ENCODE data around the gene TSR2.
A peak's percentile ranks its signal among the peaks of the same experiment; 100 is the strongest.

Gene TSR2, protein sequence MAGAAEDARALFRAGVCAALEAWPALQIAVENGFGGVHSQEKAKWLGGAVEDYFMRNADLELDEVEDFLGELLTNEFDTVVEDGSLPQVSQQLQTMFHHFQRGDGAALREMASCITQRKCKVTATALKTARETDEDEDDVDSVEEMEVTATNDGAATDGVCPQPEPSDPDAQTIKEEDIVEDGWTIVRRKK

DNA sequence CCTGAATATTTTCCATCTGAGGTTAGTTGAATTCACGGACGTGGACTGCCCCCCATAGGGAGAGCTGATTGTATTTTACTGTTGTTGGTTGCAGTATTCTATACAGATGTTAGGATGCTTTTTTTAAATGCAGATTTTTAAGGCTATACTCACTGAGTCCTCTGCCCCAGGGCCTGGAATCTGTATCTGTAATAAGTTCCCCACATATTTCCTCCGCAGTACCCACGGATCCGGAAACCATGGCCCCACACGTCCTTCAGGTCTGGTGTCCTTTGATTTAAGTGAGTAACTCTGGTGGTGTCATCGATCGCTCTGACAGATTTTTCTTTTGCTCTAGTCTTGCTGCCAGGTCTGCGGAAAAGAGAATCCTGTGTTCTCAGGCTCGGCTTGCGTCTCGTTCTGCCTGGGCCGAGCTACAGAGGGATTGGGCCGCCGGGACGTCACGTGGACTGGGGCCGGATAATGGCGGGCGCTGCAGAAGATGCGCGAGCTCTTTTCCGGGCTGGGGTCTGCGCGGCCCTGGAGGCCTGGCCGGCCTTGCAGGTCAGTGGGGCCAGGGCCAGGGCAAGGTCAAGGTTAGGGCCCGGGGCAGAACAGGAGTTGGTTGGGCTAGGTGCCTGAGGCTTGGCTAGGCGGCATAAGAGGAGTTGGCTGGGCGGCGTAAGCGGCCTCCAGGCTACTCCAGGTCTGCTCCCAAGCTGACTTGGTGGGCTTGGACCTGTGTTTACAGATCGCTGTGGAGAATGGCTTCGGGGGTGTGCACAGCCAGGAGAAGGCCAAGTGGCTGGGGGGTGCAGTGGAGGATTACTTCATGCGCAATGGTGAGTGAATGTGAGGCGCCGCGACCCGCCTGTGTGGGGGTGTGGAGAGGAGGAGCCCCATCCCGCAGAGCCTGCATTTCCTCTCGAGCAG lies at the start of gene TSR2:
Gene TSR2, plus strand, starts transcription at position 445 of the 912 bp plus-strand sequence. Its CDS starts 18 bp downstream, at position 463.
- peak; percentile 91 for DNase-seq

DNA sequence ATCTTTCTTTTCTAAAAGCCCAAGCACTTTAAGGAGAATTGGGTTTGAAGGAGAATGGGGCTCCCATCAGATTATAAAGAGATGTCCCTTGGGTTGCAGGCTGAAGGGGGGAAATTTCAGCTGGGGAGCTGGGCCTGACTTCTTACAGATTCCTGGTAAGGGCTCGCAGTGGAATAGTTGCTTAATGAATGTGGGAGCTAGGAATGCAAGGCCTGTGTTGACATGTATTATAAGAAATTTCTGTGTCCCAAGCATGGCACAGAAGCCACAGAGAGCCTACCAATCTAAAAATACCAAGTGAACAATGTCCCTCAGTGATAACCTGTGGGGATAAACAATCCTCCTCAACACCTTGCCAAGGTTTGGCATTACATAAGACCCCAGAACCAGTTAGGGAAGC lies 43.1 kb upstream of the TSR2 start:
- no peak for DNase-seq

DNA sequence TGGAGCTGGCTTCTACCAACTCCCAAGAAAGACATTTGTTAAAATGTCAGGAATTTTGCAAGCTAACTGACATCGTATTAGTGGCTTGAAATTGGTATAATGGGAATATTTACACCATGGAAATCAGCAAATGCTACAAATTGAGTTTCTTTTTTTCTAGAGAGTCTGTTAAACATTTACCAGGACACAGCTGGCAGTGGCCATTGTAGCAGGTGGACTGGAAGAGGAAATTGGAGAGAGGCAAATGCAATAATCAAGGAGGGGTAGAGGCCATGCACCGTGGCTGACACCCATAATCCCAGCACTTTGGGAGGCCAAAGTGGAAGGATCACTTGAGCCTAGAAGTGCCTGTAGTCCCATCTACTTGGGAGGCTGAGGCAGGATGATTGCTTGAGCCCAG lies 32.9 kb upstream of the TSR2 start:
- no peak for DNase-seq

DNA sequence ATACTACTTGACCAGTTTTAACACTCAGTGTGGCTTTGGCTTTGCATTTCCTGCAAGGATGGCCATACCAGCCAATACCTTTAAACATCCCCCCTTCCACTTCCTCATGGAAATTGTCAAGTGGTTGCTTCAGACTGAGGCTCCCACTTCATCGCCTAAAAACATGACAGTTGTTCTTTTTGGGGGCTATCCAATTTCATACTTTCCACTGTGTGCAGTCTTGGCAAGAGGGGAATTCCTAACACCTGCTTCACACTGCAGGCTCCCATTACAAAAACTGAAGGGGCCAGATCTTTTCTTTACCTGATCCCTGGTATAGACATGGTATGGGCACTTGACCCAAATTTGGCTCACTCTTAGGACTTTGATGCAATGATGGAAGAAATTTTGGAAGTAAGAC lies 28.5 kb upstream of the TSR2 start:
- DNase-seq: no peak

DNA sequence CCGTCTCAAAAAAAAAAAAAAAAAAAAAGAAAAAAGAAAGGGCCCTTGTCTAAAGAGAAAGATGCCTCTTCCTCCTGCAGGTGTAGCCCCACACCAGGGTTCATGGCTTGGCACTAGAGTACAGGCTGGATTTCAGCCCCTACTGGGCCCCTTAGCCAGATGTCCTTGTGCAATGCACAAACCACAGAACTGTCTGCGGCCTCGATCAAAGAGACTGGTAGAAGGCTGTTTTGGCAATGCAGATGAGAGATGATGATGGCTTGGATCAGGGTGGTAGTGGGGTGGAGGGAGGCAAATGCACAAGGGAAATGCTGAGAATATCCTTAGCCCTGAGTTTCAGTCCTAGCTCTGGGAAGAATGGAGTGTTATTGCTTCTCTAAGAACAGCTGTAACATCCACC lies 26.5 kb upstream of the TSR2 start:
- peak; percentile 24 for DNase-seq

DNA sequence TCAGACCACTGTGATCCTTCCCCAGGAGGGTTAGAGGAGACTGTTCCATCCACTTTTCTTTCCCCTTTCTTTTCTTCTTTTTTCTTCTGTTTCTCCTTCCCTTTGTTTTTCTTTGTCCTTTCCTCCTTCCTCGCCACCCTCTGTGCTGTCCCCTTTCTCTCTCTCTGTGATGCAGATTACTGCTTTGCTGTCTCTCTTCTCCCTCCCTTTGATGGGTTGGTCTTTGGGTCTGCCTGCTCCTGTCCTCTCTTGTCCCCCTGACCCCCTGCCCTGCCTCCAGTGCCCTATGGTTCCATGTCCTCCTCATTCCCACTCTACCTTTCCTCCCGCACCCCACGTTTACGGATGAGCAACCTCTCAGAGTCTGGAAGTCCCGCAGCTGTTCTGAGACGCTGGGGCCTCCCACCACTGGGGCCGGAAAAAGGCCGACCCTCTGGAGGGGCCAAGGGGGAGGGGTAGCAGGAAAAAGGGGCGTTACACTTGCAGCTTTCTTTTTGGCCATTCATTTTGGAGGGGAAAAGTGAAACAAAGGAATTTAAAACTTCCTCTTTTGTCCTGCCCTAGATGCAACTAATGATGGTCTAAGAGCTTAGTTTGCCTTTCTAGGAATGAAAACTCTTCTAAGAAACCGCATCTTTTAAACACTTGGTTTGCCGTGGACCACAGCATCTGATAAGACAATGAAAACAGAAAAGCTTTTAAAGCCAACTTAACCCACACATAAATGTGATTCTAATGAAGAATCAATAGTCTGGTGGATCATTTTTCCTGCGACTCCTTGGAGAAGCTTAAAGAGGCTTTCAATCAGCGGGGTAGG lies 24.5 kb upstream of the TSR2 start:
- no peak for DNase-seq

DNA sequence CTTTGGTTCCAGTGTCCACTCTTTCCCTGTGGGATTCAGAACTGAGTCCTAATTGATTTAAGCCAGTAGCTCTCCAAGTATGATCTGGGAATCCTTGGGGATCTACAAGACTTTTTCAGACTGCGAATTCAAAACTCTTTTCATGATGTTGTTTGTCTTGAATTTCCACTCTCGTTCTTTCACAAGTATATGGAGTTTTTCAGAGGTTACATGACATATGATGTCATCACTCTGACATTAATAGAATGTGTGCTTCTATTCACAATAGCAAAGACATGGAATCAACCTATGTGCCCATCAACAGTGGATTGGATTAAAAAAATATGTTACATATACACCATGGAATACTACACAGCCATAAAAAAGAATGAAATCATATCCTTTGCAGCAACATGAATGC lies 23.2 kb upstream of the TSR2 start:
- no peak for DNase-seq

DNA sequence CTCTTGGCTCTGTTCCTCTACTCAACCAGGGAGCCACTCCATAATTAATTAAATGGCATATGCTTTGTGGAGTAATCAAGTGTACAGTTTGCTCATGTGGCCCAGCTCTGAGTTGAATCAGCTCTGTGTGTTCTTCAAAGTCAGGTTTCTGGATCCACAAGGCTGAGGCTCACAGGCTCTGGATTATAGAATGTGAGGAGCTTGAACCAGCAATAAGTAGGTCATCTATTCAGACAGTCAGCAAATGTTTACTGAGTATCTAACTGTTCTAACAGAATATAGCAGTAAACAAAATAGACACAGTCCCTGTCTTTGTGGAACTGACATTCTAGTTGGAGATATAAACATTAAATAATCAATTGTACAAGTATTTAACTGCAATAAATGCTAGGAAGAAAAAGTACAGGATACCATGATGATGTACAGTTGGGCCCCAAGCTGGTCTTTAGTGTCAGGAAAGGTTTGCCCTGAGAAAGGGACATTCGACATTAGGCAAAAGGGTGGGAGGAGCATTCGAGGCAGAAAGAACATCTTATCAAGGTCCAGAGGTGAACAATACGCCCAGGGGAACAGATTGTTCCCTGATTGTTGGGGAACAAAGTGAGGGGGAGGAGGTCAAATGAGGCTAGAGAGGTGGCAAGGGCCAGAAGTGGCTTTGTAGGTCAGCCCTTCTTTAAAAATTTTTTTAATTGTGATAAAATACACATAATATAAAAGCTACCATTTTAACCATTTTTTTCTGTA lies 20.5 kb upstream of the TSR2 start:
- DNase-seq: no peak

DNA sequence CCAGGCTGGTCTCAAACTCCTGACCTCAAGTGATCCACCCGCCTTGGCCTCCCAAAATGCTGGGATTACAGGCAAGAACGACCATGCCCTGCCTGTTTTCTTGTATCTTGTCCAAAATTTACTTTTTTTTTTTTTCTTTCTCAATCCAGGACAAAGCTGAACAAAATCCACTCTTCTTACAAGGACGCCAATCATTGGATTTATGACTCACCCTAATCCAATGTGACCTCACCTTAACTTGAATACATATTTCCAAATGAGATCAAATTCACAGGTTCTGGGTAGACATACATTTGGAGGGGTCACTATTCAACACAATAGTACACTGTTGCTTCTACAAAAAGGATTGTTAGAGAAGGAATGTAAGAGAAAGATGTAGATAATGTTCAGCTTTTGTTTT lies 18.0 kb upstream of the TSR2 start:
- DNase-seq: no peak

DNA sequence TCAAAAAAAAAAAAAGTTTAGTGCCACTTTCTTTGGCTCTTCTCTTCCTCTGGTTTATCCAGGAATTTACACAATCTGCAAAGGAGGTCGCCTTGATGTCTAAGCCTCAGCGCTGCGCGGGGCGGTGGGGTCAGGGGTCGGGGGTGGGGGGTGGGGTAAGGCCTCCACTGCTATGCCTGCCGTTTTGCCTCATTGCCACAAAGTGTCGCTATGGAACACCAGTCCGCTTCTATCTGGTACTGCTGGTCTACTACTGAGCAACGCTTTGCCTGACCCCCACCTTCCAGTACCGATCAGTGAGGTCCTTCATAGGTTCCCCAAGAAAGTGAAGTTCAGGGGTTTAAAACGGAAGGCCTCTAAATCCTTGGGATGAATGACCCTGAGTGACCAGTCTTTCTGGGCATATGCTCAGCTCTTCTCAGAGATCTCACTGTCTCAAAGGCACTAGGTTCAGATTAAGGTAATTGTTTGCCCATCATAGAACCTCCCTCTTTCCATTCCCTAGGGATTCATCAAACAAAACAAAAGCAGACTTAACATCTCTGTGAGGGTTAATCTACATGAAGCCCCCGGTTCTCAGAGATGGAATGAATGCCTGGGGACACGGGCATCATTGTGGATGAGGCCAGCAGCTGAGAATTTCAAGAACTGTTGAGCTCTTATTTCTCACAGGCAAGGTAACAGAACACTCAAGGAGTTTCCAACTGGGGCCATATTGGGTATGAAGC lies 16.9 kb upstream of the TSR2 start:
- DNase-seq: no peak

DNA sequence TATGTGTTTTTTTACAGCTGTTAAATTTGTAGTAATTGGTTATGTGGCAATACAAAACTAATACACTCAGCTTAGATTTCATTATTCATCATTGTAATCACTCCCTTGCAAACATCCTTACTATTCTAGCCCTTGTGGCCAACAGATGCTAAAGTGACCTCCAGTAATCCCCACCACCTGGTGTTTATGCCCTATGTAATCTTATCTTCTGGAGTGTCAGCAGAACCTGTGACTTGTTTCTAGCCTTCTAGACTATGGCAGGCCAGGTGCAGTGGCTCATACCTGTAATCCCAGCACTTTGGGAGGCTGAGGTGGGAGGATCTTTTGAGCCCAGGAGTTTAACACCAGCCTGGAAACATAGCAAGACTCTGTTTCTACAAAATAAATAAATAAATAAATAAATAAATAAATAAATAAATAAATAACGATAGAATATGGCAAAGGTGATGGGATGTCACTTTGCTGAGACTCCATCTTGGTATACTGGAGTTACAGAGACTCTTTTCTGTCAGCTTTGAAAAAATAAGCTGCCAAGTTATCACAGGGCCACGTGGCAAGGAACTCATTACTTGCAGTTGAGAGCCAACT lies 12.3 kb upstream of the TSR2 start:
- DNase-seq: no peak

DNA sequence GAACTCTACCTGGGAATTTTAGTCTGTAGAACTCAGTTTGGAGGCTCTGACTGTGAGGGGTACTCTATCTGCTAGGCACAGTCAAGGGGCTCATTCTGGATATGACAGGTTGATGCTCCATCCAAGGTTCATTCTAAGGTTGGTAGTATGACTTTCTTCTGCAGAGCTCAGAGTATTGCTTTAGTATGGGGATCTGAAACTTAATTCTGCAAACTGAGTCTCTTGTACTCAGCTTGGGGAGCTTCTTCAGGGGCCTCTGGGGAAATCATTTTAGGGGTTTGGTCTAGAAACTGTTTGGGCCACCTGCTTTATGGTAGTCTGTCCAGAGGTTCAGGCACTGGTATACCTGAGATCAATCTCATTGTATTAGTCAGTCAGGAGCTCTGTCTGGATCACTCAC lies 9.7 kb upstream of the TSR2 start:
- DNase-seq: no peak

DNA sequence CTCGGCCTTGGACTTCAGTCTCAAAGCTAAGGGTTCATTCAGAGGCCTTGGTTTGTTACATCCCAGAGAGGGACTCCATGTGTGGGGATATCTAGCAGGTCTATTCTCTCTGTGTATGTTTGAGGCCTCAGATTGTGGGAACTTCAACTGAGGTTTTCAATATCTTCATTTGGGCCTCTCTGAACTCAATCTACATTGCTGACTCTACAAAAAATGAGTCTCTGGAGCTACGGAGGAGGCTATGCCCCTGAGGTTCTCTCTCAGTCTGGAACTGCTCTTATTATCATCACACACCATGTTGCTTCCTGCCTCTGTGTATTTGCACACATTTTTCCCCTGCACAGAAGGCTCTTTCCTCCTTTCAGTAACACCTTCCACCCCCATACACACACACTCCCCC lies 5.1 kb upstream of the TSR2 start:
- DNase-seq: no peak

DNA sequence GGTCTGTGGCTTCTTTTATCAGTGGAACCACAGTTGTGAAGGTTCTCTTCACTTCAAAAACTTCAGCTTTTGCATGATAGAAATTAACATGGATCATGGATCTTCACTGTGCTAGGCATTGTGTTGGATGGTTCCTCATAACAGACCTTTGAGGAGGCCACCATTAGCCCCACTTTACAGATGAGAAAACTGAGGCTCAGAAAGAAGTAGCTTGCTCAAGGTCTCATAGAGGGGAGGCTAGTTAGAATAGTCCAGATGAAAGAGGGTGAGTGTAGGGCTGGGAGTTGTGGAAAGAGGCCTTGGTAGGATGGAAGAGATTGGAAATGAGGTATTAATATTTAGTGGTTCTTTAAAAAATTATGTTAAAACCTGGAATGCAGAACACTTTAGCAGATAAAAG lies 2.6 kb downstream of the TSR2 start:
- no peak for DNase-seq

DNA sequence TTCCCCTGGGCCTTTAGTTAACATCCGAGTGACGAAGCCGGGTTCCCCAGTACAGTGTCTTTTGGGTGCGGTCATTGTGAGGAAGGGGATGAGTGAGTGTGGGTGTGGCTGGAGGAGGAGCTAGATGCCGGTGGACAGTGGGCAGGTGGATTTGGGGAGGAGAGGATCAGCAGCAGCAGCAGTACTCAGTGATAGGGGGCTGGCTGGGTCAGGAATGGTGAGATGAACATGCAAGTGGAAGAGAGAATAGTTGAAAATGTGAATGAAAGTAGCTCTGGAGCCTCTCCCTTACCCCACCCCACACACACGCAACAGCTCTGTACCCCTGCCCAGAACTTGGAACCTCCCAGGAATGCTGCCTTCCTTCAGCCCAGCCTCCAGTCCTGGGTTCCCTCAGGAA lies 4.5 kb downstream of the TSR2 start:
- no peak for DNase-seq

DNA sequence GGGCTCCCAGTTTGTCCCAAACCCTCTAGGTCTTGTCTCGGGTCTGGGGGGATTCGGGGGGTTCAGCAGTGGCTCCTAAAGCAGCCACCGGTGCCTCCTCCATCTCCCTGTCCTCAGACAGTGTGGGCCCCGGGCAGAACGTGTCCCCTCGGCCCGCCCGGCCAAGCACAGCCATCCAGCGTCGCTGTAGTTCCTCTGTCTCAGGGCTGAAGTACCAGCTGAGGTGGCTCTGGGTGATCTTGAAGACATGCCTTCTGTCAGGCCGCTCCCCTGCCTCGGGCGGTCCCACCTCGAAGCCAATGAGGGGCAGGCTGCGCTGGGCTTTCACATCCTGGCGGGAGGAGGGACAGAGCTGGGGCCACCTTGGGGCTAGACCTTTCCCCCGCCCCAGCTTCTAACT lies 5.9 kb downstream of the TSR2 start:
- DNase-seq: no peak

DNA sequence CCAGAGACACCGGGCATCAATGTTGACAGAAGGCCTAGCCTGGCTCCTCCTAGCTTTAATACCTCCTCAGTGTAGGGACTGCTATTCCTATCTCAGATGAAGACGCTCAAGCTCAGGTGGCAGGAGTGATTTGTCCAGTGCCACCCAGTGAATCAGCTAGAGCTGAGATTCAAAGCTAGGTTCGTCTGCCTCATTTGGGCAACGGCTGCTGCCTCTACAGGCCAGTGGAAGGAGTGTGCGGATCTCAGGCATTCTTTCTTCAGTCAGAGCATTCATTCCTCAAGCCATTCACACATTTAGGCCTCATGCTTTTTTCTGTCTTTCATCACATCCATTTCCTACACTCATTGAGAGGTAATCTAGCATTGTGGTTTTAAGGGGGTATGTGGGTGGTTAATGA lies 7.3 kb downstream of the TSR2 start:
- DNase-seq: no peak

DNA sequence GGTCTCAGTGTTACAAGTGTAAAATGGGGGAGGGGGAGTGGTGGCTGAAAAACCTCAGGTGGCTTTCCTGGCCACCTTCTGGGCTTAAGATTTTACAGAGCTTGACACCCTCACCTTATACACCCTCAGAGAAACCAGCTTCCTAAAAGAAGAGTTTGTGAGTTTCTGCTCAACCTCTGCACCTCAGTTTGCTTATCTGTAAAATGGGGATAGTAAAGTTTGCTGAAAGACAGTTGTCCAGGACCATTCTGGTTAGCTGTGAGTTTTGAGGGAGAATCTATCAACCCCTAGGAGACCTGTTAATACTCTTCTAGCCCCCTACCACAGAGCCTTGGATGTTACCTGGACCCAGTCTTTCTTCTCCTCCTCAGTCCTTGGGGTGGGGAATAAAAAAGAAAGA lies 9.7 kb downstream of the TSR2 start:
- DNase-seq: no peak

DNA sequence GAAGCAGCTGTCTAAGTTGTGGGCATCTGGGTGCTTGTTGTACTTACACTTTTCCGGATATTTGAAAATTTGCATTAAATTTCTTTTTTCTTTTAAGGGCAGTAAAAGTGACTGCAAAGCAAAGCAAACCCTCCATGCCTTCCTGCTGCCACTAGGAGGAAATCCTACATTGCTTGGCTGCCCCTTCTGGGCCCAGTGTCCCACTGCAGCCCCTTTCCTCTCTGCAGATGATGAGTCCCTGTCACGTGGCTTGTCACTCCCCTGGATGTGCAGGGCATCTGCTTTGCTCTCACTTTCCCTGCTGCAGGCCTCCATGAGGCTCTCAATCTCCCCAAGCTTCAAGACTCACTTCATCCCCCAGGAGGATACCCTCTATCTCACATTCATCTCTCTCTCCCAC lies 12.7 kb downstream of the TSR2 start:
- DNase-seq: no peak

DNA sequence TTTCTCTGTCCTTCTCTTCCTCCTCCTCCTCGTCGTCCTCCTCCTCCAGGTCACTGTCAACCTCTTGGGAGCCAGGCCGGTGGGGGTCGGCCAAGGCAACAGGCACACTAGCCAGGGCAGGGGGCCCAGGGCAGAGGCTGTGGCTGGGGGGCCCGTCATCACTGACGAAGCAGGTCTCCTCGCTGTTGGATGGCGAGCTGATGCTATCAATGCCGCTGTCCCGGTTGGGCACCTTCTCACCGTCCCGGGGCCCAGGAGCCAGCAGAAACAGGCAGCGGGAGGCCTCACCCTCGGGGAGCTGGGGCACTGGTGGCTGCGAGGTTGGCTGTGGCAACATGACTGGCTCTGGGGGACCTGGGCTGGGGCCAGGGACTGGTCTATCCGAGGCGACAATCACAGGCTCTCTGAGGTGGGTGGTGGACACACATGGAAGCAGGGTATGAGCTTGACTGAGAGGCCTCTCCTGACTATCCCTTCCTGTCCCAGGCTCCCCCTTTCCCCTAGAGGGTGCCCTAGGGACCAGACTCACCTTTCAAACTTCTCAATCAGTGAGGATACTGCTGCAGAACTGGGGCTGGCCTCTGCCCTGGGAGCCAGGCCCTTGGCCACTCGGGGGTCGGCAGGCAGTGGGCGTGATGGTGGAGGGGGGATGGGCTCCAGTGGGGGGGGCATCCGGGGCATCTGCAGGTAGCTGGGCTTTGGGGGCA lies 30.0 kb downstream of the TSR2 start:
- no peak for DNase-seq
